Right lobe of liver (tissue), 6 donors: Measurements from ENCODE around the gene CACHD1. TPM values are rescaled to one million over a fixed set of nuclear protein-coding genes. Genes with fewer than 3 reads are reported as not detected.

Experiments used
- ATAC-seq, 4 donors: fragments of 200-7000 bp; cut with Tn5 transposase; one replicate each; pipeline ENCODE4 v1.9.1; 2020; ENCODE audit warnings: mild to moderate bottlenecking in 4 of 4, moderate library complexity in 4 of 4
- DNase-seq, 3 donors: peaks; one replicate each; pipeline ENCODE4 v3.0.0-alpha.2; 2020
- H3K27ac ChIP-seq, 3 donors: fragments of 200-600 bp; one replicate each; pipeline ENCODE4 v1.8.0; 2022
- H3K27me3 ChIP-seq, 2 donors: fragments of 200-600 bp; one replicate each; pipeline ENCODE4 v1.8.0; 2022
- H3K36me3 ChIP-seq, 4 donors: fragments of 200-600 bp; sonication (generic) in 1 of 4; one replicate each; pipeline versions ENCODE4 v1.5.1 to v1.8.0; 2017 to 2022; ENCODE audit warnings: control low read depth in 1 of 4
- H3K4me1 ChIP-seq, 4 donors: fragments of 200-600 bp; sonication (generic) in 1 of 4; one replicate each; pipeline versions ENCODE4 v1.5.1 to v1.8.0; 2017 to 2022; ENCODE audit warnings: control low read depth in 1 of 4
- H3K4me3 ChIP-seq, 3 donors: fragments of 200-600 bp; one replicate each; pipeline ENCODE4 v1.8.0; 2022
- H3K9me3 ChIP-seq, 4 donors: fragments of 200-600 bp; sonication (generic) in 1 of 4; one replicate each; pipeline versions ENCODE4 v1.5.1 to v1.8.0; 2017 to 2022; ENCODE audit warnings: control low read depth in 1 of 4
- CTCF ChIP-seq, 4 donors: fragments of 200-600 bp in 3 of 4; fragments of 450-650 bp in 1 of 4; IDR thresholded peaks; one replicate each; pipeline versions ENCODE4 v1.5.1 to v1.8.0; 2016 to 2022; ENCODE audit warnings: antibody characterized with exemption in 4 of 4, mild to moderate bottlenecking in 2 of 4
- POLR2A ChIP-seq: fragments of 450-650 bp; IDR thresholded peaks from one replicate; pipeline ENCODE4 v1.6.1; 2017; ENCODE audit warnings: antibody characterized with exemption, mild to moderate bottlenecking
- WGBS: methylation state at CpG from one replicate; pipeline ENCODE4 v1.1.6; 2018; ENCODE audit warnings: low coverage, low lambda C conversion rate; ENCODE audit not compliant: insufficient coverage; ENCODE audit errors: missing lambda C conversion rate; 5-methylcytosine and 5-hydroxymethylcytosine counted together
- intact Hi-C, 2 donors: fragments of 100-400 bp; cut with DNase I; formaldehyde crosslinking; loops; one replicate each; pipeline versions ENCODE4 v1.11.2 to v1.14.1; 2022
- total RNA-seq, 6 experiments: library from RNA; depleted of rRNA in 2 of 6; stranded (reverse); fragments of >200 nt in 2 of 6; fragmentation: NEBNext Ultra II Directional in 3 of 6; extraction: Animal tissue kit (Norgen Biotek cat#: 25700) in 3 of 6; gene quantifications; one replicate each; pipeline versions ENCODE4 v1.1.0 to v1.2.4, GENCODE V29; 2016 to 2023
- donor health status: DM: no; HTN: yes; CAD: no.
- donor health status: DM: no; HTN: no; CAD: no.
- donor health status: DM: no; HTN: no; CAD: no.
- donor health status: DM: no; HTN: yes; CAD: no.
- donor health status: DM: no; HTN: yes; CAD: no.

Gene CACHD1
- total RNA-seq, 6 experiments from 2014 or later, result 0.59 to 3.0 (median 1.3) TPM

- peaks cover 0 to 9% (median 0%) of the 10 kb centered on the region in 4 donors for H3K4me1 ChIP-seq
- H3K27ac ChIP-seq, result no peak overlapping the region
- H3K27me3 ChIP-seq, result no peaks in the 10 kb centered on the region
- DNase-seq (no peak), ATAC-seq (no peak)
- no peaks in the 10 kb centered on the region for H3K9me3 ChIP-seq
- intact Hi-C loops, result no loop called here
- no peaks in the 10 kb centered on the region for H3K36me3 ChIP-seq
- TF ChIP-seq CTCF (IDR thresholded peaks at IDR 0.05) (no peak), POLR2A (no peak)
- WGBS, result 76% methylated on average over 7 of the region's 7 CpGs
- H3K4me3 ChIP-seq, result no peak overlapping the region
Measured at GRCh38 chr1:64486193-64486592, 16.3 kb downstream of the CACHD1 start.

DNA sequence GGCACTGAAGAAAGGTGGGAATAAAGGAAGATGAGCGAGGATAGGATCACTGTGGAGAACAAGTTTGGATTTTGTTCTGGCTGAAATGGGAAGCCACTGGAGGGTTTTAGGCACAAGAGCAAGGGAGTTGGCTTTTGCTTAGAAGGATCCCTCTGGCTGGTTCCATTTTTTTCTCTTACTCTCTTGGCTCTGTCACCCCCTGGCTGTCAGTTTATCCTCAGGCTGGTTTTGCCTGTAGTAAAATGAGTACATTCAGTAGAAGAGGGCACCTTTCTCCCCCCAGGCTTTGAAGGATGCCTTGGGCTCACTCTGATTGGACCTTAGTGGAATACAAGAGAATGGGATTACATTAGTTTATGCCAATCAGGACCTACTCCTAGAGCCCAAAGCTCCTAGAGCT lies 17.1 kb downstream of the CACHD1 start:
- TF ChIP-seq CTCF (IDR thresholded peaks at IDR 0.05), result peak in 3 of 4 donors; percentile 17 to 44 (median 25)
- TF ChIP-seq POLR2A, result no peak
- Histone ChIP-seq H3K36me3 (no peaks in the 10 kb centered on the region), H3K27me3 (no peaks in the 10 kb centered on the region), H3K4me3 (no peak overlapping the region), H3K4me1 (peaks cover 0 to 9% (median 0%) of the 10 kb centered on the region in 4 donors), H3K27ac (no peak overlapping the region), H3K9me3 (no peaks in the 10 kb centered on the region)
- DNase-seq (no peak), ATAC-seq (peak; percentile 43 to 64 (median 52))
- intact Hi-C loops, result no loop called here
- 100% methylated on average over 1 of the region's 1 CpG for WGBS

DNA sequence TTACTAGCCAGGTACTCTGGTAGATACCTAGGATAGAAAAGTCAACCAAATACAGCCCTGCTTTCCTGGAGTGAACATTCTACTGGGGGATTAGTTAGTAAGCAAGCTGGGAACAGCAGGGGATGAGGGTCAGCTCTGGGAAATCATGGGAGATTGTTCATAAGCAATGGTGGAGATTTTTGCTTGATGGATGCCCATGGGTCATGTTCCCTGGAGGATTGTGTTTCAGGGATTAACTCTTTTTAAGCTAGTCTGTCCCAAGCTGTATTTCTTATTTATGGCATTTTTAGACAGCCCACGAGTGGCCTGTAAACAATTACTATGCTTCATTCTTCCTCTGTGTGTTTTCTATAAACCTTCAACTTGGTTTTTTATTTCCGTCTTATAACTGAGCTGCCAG lies 18.9 kb downstream of the CACHD1 start:
- no peak overlapping the region for H3K4me3 ChIP-seq
- WGBS, result 94% methylated on average over 2 of the region's 2 CpGs
- H3K36me3 ChIP-seq, result no peaks in the 10 kb centered on the region
- H3K27ac ChIP-seq, result no peak overlapping the region
- peaks cover 0 to 9% (median 0%) of the 10 kb centered on the region in 4 donors for H3K4me1 ChIP-seq
- intact Hi-C loops, result no loop called here
- no peaks in the 10 kb centered on the region for H3K9me3 ChIP-seq
- no peak for ATAC-seq
- no peak for TF ChIP-seq CTCF (IDR thresholded peaks at IDR 0.05)
- TF ChIP-seq POLR2A, result no peak
- no peak for DNase-seq
- no peaks in the 10 kb centered on the region for H3K27me3 ChIP-seq

- intact Hi-C loops, result no loop called here
- H3K4me1 ChIP-seq, result peaks cover 0 to 9% (median 0%) of the 10 kb centered on the region in 4 donors
- ATAC-seq, result no peak
Measured at GRCh38 chr1:64489707-64490106, 19.8 kb downstream of the CACHD1 start.

More at GRCh38 chr1:64489707-64490106, 19.8 kb downstream of the CACHD1 start:
- H3K4me3 ChIP-seq, result no peak overlapping the region
- no peak overlapping the region for H3K27ac ChIP-seq
- TF ChIP-seq POLR2A, result no peak
- no peak for TF ChIP-seq CTCF (IDR thresholded peaks at IDR 0.05)
- no peaks in the 10 kb centered on the region for H3K9me3 ChIP-seq
- no peaks in the 10 kb centered on the region for H3K36me3 ChIP-seq
- H3K27me3 ChIP-seq, result no peaks in the 10 kb centered on the region
- DNase-seq, result no peak
